Measurements from ENCODE around the gene DNAJC4. TPM values are rescaled to one million over a fixed set of nuclear protein-coding genes. Genes with fewer than 3 reads are reported as not detected.

DNAJC4 gene
- polyA plus RNA-seq, 2 donors, result 31.2 to 53.7 TPM

DNA sequence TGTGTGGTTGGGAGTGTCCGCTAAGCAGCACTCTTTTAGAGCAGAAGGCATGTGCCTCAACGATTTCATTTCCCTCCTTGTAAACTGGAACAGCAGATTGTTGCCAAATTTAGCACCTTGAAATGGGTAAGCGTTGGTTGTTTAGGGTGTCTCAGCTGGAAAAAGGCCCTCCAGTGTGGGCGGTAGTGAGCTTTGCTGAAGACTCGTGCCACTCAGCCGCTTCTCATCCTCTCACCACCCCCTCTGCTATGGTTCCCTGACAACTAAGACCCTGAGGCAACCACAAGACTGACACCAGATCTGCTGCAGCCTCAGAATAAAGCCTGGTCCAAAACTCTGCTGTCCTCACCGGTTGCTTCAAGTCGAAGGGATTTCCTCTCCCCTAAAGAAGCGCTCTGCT, 33.7 kb upstream of the DNAJC4 start:
- no peaks in the 10 kb centered on the region for H3K27me3 ChIP-seq (ENCODE audit: control insufficient read depth in 1 of 2, insufficient read depth in 2 of 2, low read length in 2 of 2)
- H3K4me3 ChIP-seq (ENCODE audit: low read depth in 1 of 2, low read length in 2 of 2), result no peak overlapping the region
- H3K9me3 ChIP-seq (ENCODE audit: control insufficient read depth in 2 of 2, insufficient read depth in 1 of 2, low read depth in 1 of 2, low read length in 1 of 2), result no peaks in the 10 kb centered on the region
- WGBS, 2 donors, result 76 to 77% methylated on average over 9 of the region's 9 CpGs
- H3K4me1 ChIP-seq (ENCODE audit: control insufficient read depth in 2 of 2, insufficient read depth in 2 of 2, low read length in 1 of 2), result no peaks in the 10 kb centered on the region
- H3K27ac ChIP-seq (ENCODE audit: low read depth in 2 of 2, low read length in 1 of 2), result no peak overlapping the region
- H3K36me3 ChIP-seq (ENCODE audit: control insufficient read depth in 2 of 2, insufficient read depth in 2 of 2, low read length in 1 of 2), result peaks cover 11 to 39% of the 10 kb centered on the region in 2 donors

DNA sequence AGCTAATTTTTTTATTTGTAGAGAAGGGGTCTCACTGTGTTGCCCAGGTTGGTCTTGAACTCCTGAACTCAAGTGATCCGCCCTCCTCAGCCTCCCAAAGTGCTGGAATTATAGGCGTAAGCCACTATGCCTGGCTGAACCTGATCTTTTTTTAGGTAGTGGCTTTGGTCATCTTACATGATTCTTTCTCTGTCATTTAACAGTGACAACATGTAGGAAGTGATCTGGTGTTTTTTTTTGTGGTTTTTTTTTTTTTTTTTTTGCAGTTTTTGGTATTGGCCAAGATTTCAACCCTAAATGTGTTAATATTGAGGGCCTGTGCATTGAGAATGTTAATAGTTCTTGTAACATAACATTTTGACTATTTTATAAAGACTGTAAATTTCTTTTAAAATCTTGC, 31.8 kb upstream of the DNAJC4 start:
- Histone ChIP-seq H3K27me3 (ENCODE audit: control insufficient read depth in 1 of 2, insufficient read depth in 2 of 2, low read length in 2 of 2) (no peaks in the 10 kb centered on the region), H3K9me3 (ENCODE audit: control insufficient read depth in 2 of 2, insufficient read depth in 1 of 2, low read depth in 1 of 2, low read length in 1 of 2) (no peaks in the 10 kb centered on the region), H3K4me1 (ENCODE audit: control insufficient read depth in 2 of 2, insufficient read depth in 2 of 2, low read length in 1 of 2) (no peaks in the 10 kb centered on the region), H3K27ac (ENCODE audit: low read depth in 2 of 2, low read length in 1 of 2) (no peak overlapping the region), H3K4me3 (ENCODE audit: low read depth in 1 of 2, low read length in 2 of 2) (no peak overlapping the region), H3K36me3 (ENCODE audit: control insufficient read depth in 2 of 2, insufficient read depth in 2 of 2, low read length in 1 of 2) (peaks cover 21 to 48% of the 10 kb centered on the region in 2 donors)
- 96 to 97% methylated on average over 2 of the region's 2 CpGs for WGBS, 2 donors

DNA sequence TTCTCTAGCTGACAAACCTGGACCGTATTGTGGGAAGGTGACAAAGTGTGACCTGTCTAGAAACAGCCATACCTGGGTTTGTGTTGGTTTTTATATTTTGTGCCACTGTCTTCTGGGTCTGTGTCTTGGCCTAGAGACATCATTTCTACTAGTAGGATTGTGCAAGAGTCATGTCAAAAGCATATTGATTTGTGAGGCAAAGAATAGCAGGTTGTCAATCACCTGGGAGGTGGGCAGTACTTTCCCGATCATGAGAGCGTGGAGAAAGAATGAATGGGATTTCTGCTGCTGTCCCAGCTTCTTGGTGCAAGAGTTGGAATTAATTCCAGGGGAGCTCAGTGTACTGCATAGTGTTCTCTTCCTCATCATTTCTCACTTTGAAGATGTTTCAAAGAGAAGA, 28.8 kb upstream of the DNAJC4 start:
- Histone ChIP-seq H3K4me3 (ENCODE audit: low read depth in 1 of 2, low read length in 2 of 2) (no peak overlapping the region), H3K9me3 (ENCODE audit: control insufficient read depth in 2 of 2, insufficient read depth in 1 of 2, low read depth in 1 of 2, low read length in 1 of 2) (no peaks in the 10 kb centered on the region), H3K27ac (ENCODE audit: low read depth in 2 of 2, low read length in 1 of 2) (no peak overlapping the region), H3K27me3 (ENCODE audit: control insufficient read depth in 1 of 2, insufficient read depth in 2 of 2, low read length in 2 of 2) (no peaks in the 10 kb centered on the region), H3K36me3 (ENCODE audit: control insufficient read depth in 2 of 2, insufficient read depth in 2 of 2, low read length in 1 of 2) (peaks cover 21 to 43% of the 10 kb centered on the region in 2 donors), H3K4me1 (ENCODE audit: control insufficient read depth in 2 of 2, insufficient read depth in 2 of 2, low read length in 1 of 2) (no peaks in the 10 kb centered on the region)
- 67 to 82% methylated on average over 3 of the region's 3 CpGs for WGBS, 2 donors

DNA sequence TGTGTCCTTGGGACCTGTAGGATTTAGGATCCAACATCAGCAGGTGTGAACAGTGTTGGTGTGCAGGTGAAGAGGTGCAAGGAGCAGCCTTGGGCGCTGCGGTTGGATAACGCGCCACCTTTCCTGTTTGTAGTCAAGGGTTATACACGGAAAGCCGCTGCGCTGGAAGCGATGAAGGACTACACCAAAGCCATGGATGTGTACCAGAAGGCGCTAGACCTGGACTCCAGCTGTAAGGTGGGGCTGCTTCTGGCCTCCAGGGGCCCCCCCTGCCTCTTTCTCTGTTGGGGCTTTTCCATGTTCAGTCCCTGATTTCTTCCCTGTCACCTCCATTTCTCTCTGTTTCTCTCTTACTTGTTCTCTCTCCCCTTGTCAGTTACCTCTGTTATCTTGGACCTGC, 27.4 kb upstream of the DNAJC4 start:
- 96 to 97% methylated on average over 9 of the region's 9 CpGs for WGBS, 2 donors
- no peaks in the 10 kb centered on the region for H3K9me3 ChIP-seq (ENCODE audit: control insufficient read depth in 2 of 2, insufficient read depth in 1 of 2, low read depth in 1 of 2, low read length in 1 of 2)
- no peaks in the 10 kb centered on the region for H3K27me3 ChIP-seq (ENCODE audit: control insufficient read depth in 1 of 2, insufficient read depth in 2 of 2, low read length in 2 of 2)
- H3K36me3 ChIP-seq (ENCODE audit: control insufficient read depth in 2 of 2, insufficient read depth in 2 of 2, low read length in 1 of 2), result peaks cover 17 to 33% of the 10 kb centered on the region in 2 donors
- H3K27ac ChIP-seq (ENCODE audit: low read depth in 2 of 2, low read length in 1 of 2), result no peak overlapping the region
- H3K4me3 ChIP-seq (ENCODE audit: low read depth in 1 of 2, low read length in 2 of 2), result no peak overlapping the region
- H3K4me1 ChIP-seq (ENCODE audit: control insufficient read depth in 2 of 2, insufficient read depth in 2 of 2, low read length in 1 of 2), result peaks cover 0 to 2% of the 10 kb centered on the region in 2 donors

DNA sequence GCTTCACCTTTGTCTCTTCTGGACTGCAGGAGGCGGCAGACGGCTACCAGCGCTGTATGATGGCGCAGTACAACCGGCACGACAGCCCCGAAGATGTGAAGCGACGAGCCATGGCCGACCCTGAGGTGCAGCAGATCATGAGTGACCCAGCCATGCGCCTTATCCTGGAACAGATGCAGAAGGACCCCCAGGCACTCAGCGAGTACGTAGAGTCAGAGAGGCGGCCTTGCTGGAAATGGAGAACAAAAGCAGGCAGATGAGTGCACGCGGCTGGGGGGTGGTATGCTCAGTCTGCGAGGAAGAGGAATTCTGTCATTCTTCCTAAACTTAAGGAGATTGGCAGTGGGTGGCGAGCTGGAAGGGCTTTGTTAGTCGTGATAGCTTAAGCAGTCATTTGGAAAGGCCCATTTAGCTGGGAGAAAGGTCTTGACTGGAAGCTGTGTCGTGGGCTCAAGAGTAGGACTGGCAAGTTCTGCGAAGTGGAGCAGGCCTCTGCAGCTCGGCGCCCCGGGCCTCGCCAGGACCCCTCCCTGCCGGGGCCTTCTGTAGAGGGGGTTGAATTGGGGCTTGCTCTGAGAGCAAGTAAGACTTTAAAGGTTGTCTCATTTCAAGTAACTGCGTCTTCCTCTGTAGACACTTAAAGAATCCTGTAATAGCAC, 26.8 kb upstream of the DNAJC4 start:
- 88 to 90% methylated on average over 27 of the region's 27 CpGs for WGBS, 2 donors
- Histone ChIP-seq H3K9me3 (ENCODE audit: control insufficient read depth in 2 of 2, insufficient read depth in 1 of 2, low read depth in 1 of 2, low read length in 1 of 2) (no peaks in the 10 kb centered on the region), H3K4me1 (ENCODE audit: control insufficient read depth in 2 of 2, insufficient read depth in 2 of 2, low read length in 1 of 2) (peaks cover 0 to 3% of the 10 kb centered on the region in 2 donors), H3K36me3 (ENCODE audit: control insufficient read depth in 2 of 2, insufficient read depth in 2 of 2, low read length in 1 of 2) (peaks cover 17 to 33% of the 10 kb centered on the region in 2 donors), H3K4me3 (ENCODE audit: low read depth in 1 of 2, low read length in 2 of 2) (no peak overlapping the region), H3K27me3 (ENCODE audit: control insufficient read depth in 1 of 2, insufficient read depth in 2 of 2, low read length in 2 of 2) (no peaks in the 10 kb centered on the region), H3K27ac (ENCODE audit: low read depth in 2 of 2, low read length in 1 of 2) (no peak overlapping the region)

DNA sequence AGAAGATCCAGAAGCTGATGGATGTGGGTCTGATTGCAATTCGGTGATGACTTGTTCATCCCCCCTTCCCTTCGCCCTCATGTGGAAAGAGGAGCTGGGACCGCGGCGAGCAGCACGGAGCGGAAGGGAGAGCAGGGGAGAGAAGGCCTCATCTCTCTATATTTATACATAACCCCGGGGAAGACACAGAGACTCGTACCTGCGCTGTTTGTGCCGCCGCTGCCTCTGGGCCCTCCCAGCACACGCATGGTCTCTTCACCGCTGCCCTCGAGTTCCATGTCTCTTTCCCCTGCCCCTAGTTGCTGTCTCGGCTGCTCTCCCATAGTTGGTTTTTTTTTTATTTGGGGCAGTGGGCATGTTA, 26.3 kb upstream of the DNAJC4 start:
- Histone ChIP-seq H3K27me3 (ENCODE audit: control insufficient read depth in 1 of 2, insufficient read depth in 2 of 2, low read length in 2 of 2) (no peaks in the 10 kb centered on the region), H3K36me3 (ENCODE audit: control insufficient read depth in 2 of 2, insufficient read depth in 2 of 2, low read length in 1 of 2) (peaks cover 17 to 33% of the 10 kb centered on the region in 2 donors), H3K4me3 (ENCODE audit: low read depth in 1 of 2, low read length in 2 of 2) (no peak overlapping the region), H3K9me3 (ENCODE audit: control insufficient read depth in 2 of 2, insufficient read depth in 1 of 2, low read depth in 1 of 2, low read length in 1 of 2) (no peaks in the 10 kb centered on the region), H3K27ac (ENCODE audit: low read depth in 2 of 2, low read length in 1 of 2) (no peak overlapping the region), H3K4me1 (ENCODE audit: control insufficient read depth in 2 of 2, insufficient read depth in 2 of 2, low read length in 1 of 2) (peaks cover 0 to 6% of the 10 kb centered on the region in 2 donors)
- 73 to 86% methylated on average over 16 of the region's 16 CpGs for whole genome bisulfite sequencing, 2 donors

DNA sequence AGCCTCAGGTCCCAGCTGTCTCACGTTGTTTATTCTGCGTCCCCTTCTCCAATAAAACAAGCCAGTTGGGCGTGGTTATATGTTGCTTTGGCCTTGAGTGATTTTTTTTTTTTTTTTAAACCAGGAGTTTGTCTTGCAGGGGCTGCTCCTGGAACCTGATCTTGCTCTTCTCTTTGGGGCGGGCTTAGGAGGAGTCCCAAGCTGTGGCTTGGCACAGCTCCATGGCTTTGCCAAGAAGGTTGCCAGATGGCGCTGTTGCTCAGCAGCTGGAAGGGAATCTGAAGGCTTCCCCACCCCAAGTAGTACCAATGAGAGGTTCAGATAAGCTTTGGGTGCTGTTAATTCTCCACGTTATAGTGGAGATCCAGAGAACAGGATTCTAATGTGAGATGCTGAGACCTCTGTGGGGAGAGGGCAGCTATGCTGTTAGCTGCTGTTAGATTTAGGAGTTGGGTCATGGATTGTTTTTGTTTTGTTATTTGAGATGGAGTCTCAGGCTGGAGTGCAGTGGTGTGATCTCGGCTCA, 25.8 kb upstream of the DNAJC4 start:
- peaks cover 0 to 6% of the 10 kb centered on the region in 2 donors for H3K4me1 ChIP-seq (ENCODE audit: control insufficient read depth in 2 of 2, insufficient read depth in 2 of 2, low read length in 1 of 2)
- no peak overlapping the region for H3K4me3 ChIP-seq (ENCODE audit: low read depth in 1 of 2, low read length in 2 of 2)
- H3K27me3 ChIP-seq (ENCODE audit: control insufficient read depth in 1 of 2, insufficient read depth in 2 of 2, low read length in 2 of 2), result no peaks in the 10 kb centered on the region
- H3K27ac ChIP-seq (ENCODE audit: low read depth in 2 of 2, low read length in 1 of 2), result no peak overlapping the region
- H3K9me3 ChIP-seq (ENCODE audit: control insufficient read depth in 2 of 2, insufficient read depth in 1 of 2, low read depth in 1 of 2, low read length in 1 of 2), result no peaks in the 10 kb centered on the region
- peaks cover 17 to 33% of the 10 kb centered on the region in 2 donors for H3K36me3 ChIP-seq (ENCODE audit: control insufficient read depth in 2 of 2, insufficient read depth in 2 of 2, low read length in 1 of 2)
- 25 to 29% methylated on average over 7 of the region's 7 CpGs for WGBS, 2 donors

DNA sequence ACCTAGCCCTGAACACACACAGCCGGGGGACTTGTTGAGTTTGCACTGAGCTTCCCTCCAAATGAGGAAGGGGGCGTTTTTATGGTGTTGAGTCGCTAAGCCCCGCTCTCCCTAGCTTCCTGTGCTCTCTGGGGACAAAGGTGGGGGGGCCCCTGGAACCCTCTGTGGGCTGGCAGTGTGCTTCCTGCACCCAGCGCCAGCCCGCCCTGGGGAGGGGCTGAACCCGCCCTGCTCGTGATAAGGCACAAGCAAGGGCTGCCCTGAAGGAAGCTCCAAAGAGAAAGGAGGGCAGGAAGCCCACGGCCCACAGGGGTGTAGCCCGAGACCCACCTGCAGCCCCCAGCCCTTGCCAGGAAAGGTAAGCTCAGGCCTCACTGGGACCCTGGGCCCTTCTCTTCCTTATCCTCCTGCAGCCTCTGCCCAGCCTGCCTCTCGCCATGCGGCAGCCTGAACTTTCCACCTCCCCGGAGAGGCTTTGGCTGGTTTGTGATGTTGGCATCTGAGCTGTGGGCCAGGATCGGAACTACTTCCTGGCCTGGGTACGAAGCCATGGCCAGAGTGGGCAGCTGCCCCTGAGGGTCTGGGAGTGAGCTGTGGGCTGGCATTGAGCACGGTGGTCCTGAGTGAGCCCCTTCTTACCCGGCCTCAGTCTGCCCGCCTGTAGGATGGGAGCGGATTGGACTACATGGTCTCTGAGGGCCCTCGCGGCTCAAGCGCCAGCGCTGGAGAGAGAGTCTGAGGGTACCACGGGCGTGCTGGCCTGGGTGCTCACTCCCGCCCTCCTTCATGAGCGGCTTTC, 23.7 kb upstream of the DNAJC4 start, which contains the start of gene FERMT3:
Gene FERMT3 (plus strand): TSS at position 265 of the 799 bp plus-strand sequence. CDS start 644 bp downstream, outside the sequence.
- peak within 1 kb of the TSS; percentile 26 to 47 for H3K4me3 ChIP-seq (ENCODE audit: low read depth in 1 of 2, low read length in 2 of 2)
- peak within 1 kb of the TSS; percentile 73 to 76 for H3K27ac ChIP-seq (ENCODE audit: low read depth in 2 of 2, low read length in 1 of 2)
- H3K27me3 ChIP-seq (ENCODE audit: control insufficient read depth in 1 of 2, insufficient read depth in 2 of 2, low read length in 2 of 2), result no peaks in the 10 kb centered on the region
- no peaks in the 10 kb centered on the region for H3K9me3 ChIP-seq (ENCODE audit: control insufficient read depth in 2 of 2, insufficient read depth in 1 of 2, low read depth in 1 of 2, low read length in 1 of 2)
- peaks cover 0 to 6% of the 10 kb centered on the region in 2 donors for H3K4me1 ChIP-seq (ENCODE audit: control insufficient read depth in 2 of 2, insufficient read depth in 2 of 2, low read length in 1 of 2)
- peaks cover 13 to 26% of the 10 kb centered on the region in 2 donors for H3K36me3 ChIP-seq (ENCODE audit: control insufficient read depth in 2 of 2, insufficient read depth in 2 of 2, low read length in 1 of 2)
- WGBS, 2 donors, result 55 to 75% methylated on average over 24 to 27 of the region's 27 CpGs

DNA sequence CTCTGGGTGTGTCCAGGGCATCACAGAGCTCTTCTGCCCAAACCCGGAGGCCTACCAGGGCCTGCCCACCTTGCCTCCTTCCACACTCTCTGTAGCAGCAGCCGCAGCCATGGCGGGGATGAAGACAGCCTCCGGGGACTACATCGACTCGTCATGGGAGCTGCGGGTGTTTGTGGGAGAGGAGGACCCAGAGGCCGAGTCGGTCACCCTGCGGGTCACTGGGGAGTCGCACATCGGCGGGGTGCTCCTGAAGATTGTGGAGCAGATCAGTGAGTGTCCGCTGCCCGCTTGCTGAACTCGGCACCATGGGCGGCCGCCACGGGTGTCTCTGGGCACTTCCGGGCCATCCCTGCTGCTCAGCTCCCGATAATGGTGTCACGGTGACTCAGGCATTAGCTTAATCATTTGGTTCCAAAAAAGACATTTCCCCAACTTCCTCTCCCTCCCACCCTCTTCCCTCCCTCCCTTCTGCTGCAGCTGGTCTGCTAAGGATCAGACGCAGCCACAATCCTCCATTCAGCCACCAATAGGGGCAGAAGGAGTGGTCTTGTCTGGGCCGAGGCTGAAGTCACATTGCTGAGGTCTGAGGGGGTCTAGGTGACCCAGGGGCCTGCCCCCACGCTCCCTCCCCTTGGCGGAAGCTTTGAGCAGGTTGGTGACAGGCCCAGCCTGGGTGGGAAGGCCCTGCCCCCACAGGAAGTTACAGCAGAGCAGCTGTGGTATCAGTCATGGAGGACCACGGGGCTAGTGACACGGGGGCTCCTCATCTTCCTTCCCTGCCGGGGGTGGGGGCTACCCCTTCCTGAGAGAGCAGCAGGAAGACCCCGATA, 22.9 kb upstream of the DNAJC4 start:
- H3K27ac ChIP-seq (ENCODE audit: low read depth in 2 of 2, low read length in 1 of 2), result peak overlapping the region; percentile 73 to 76
- H3K9me3 ChIP-seq (ENCODE audit: control insufficient read depth in 2 of 2, insufficient read depth in 1 of 2, low read depth in 1 of 2, low read length in 1 of 2), result no peaks in the 10 kb centered on the region
- WGBS, 2 donors, result 53 to 60% methylated on average over 30 of the region's 30 CpGs
- no peaks in the 10 kb centered on the region for H3K27me3 ChIP-seq (ENCODE audit: control insufficient read depth in 1 of 2, insufficient read depth in 2 of 2, low read length in 2 of 2)
- H3K4me1 ChIP-seq (ENCODE audit: control insufficient read depth in 2 of 2, insufficient read depth in 2 of 2, low read length in 1 of 2), result peaks cover 0 to 6% of the 10 kb centered on the region in 2 donors
- peaks cover 13 to 21% of the 10 kb centered on the region in 2 donors for H3K36me3 ChIP-seq (ENCODE audit: control insufficient read depth in 2 of 2, insufficient read depth in 2 of 2, low read length in 1 of 2)
- peak overlapping the region; percentile 26 to 47 for H3K4me3 ChIP-seq (ENCODE audit: low read depth in 1 of 2, low read length in 2 of 2)
